Measurements from ENCODE around the gene SLC15A3.

The SLC15A3 gene

DNA sequence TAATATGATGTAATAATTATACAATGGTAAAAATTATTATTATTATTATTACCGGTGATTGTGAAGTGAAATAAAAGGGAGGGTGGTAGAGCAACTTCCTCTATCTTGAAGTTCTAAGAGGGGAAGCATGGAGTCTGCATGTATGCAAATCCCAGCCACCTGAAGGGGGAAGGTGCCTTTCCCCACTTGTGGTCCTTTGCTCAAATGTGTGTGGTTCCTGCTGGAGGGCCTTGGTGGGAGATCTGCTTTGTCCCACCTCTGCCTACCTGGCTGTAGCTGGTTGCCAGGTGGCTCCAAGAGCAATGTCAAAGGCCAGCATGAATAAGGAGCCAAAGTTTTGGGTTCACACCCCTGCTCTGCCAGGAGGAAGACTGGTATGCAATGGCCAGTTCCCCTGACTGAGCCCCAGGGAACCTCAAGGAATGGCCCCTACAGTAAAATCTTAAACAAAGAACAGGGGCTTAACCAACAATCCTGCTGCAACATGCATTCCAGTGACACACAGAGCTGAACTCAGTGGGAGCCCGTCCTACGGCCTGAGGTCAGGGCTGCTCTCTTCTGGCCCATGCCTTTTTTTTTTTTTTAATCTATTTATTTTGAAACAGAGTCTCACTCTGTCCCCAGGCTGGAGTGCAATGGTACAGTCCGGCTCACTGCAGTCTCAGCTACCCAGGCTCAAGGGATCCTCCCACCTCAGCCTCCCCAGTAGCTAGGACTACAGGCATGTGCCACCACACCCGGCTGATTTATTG, 19.2 kb downstream of the SLC15A3 start:
- no peak overlapping the region for H3K4me3 ChIP-seq (ENCODE audit: low read depth, low read length)
- H3K4me1 ChIP-seq, result no peaks in the 10 kb centered on the region
- peaks cover 13% of the 10 kb centered on the region for H3K36me3 ChIP-seq
- no peak for DNase-seq
- TF ChIP-seq, protein P1, sequence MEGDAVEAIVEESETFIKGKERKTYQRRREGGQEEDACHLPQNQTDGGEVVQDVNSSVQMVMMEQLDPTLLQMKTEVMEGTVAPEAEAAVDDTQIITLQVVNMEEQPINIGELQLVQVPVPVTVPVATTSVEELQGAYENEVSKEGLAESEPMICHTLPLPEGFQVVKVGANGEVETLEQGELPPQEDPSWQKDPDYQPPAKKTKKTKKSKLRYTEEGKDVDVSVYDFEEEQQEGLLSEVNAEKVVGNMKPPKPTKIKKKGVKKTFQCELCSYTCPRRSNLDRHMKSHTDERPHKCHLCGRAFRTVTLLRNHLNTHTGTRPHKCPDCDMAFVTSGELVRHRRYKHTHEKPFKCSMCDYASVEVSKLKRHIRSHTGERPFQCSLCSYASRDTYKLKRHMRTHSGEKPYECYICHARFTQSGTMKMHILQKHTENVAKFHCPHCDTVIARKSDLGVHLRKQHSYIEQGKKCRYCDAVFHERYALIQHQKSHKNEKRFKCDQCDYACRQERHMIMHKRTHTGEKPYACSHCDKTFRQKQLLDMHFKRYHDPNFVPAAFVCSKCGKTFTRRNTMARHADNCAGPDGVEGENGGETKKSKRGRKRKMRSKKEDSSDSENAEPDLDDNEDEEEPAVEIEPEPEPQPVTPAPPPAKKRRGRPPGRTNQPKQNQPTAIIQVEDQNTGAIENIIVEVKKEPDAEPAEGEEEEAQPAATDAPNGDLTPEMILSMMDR (IDR thresholded peaks at IDR 0.05; ENCODE audit: low read depth, low read length), result no peak
- H3K9me3 ChIP-seq, result no peaks in the 10 kb centered on the region
- no peaks in the 10 kb centered on the region for H3K27me3 ChIP-seq

DNA sequence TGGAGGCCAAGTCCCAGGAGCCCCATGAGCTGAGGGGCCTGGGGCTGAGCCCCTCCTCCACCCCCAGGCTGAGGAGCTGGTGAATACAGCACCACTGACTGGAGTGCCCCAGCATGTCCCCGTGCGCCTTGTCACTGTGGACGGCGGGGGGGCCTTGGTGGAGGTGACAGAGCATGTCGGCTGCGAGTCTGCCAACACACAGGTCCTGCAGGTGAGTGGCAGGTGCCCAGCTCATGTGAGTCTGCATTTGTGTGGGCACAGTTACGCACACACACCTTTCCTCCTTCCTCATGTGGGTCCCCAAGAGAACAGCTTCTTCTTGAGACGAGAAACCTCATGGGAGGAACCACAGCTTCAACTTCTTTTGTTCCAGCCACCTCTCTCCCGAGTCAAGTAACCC, 20.1 kb downstream of the SLC15A3 start:
- H3K27me3 ChIP-seq, result no peaks in the 10 kb centered on the region
- no peak overlapping the region for H3K4me3 ChIP-seq (ENCODE audit: low read depth, low read length)
- no peaks in the 10 kb centered on the region for H3K4me1 ChIP-seq
- H3K9me3 ChIP-seq, result no peaks in the 10 kb centered on the region
- TF ChIP-seq, protein P1 (IDR thresholded peaks at IDR 0.05; ENCODE audit: low read depth, low read length), result no peak
- H3K36me3 ChIP-seq, result peaks cover 16% of the 10 kb centered on the region
- no peak for DNase-seq

DNA sequence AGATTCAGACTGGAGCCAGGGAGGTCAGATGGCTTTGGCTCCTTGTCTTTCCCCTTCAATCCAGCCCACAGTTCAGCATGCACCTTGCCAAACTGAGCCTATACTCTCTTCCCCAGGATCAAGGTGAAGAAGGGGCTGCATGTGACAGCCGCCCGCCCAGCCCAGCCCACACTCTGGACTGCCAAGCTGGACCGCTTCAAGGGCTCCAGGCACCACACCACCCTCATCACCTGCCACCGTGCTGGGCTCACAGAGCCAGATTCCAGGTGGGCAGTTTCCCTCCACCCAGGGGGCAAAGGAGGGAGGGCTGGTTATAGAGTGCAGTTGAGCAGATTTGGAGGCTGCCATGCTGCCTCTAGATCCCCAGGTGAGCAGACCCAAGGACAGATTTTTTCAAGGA, 21.6 kb downstream of the SLC15A3 start:
- TF ChIP-seq, protein P1 (IDR thresholded peaks at IDR 0.05; ENCODE audit: low read depth, low read length), result no peak
- Histone ChIP-seq H3K4me3 (ENCODE audit: low read depth, low read length) (no peak overlapping the region), H3K27me3 (no peaks in the 10 kb centered on the region), H3K9me3 (no peaks in the 10 kb centered on the region), H3K4me1 (no peaks in the 10 kb centered on the region), H3K36me3 (peaks cover 16% of the 10 kb centered on the region)
- DNase-seq, result no peak

DNA sequence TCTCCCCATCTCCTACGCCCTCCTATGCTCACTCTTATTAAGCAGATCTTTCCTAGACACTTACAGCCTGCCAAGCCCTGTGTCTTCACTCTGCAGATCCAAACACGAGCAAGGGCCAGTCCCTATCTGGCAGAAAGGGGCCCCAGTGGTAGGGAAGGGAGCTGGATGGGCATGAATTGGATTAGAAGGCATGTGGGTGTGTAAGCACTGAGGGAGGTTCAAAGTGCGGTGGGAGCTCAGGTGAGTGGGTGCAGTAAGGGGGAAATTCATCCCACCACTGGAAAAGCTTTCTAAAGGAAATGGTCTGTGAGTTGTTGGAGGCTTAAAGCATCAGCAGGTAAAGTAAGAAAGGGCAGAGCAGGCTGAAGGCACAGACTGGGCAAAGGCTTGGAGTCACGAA, 22.2 kb downstream of the SLC15A3 start:
- Histone ChIP-seq H3K4me1 (no peaks in the 10 kb centered on the region), H3K27me3 (no peaks in the 10 kb centered on the region), H3K4me3 (ENCODE audit: low read depth, low read length) (no peak overlapping the region), H3K9me3 (no peaks in the 10 kb centered on the region), H3K36me3 (peaks cover 14% of the 10 kb centered on the region)
- TF ChIP-seq, protein P1 (IDR thresholded peaks at IDR 0.05; ENCODE audit: low read depth, low read length), result no peak
- no peak for DNase-seq

DNA sequence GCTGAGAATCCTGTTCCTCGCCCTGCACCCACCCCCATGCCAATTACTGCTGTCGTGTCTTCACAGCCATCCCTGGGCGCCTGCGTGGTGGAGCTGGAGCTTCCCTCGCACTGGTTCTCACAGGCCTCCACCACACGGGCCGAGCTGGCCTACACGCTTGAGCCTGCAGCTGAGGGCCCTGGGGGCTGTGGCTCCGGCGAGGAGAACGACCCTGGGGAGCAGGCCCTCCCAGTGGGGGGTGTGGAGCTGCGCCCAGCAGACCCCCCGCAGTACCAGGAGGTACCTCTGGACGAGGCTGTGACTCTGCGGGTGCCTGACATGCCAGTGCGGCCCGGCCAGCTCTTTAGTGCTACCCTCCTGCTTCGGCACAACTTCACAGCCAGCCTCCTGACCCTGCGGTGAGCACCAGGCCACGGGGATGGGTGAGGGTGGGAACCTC, 23.4 kb downstream of the SLC15A3 start:
- Histone ChIP-seq H3K36me3 (peaks cover 14% of the 10 kb centered on the region), H3K4me3 (ENCODE audit: low read depth, low read length) (no peak overlapping the region), H3K4me1 (peaks cover 3% of the 10 kb centered on the region; the same call in 1 of the 2 replicates)

DNA sequence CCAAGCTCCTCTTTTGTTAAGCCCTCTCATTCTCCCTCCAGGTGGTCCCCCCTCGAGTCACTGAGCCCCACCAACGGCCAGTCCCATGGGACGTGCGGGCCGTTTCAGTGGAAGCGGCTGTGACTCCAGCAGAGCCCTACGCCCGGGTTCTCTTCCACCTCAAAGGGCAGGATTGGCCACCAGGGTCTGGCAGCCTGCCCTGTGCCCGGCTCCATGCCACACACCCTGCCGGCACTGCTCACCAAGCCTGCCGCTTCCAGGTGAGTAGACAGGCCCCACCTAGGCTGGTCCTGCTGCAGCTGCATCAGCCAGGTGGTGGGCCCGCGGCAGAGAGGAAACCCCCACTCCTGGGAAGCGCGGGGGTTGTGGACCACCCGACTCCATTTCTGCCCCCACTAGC, 24.4 kb downstream of the SLC15A3 start:
- Histone ChIP-seq H3K9me3 (no peaks in the 10 kb centered on the region), H3K36me3 (peaks cover 14% of the 10 kb centered on the region), H3K27me3 (no peaks in the 10 kb centered on the region), H3K4me3 (ENCODE audit: low read depth, low read length) (no peak overlapping the region), H3K4me1 (peaks cover 3% of the 10 kb centered on the region; the same call in 1 of the 2 replicates)
- TF ChIP-seq, protein P1 (IDR thresholded peaks at IDR 0.05; ENCODE audit: low read depth, low read length), result no peak
- DNase-seq, result no peak

More for the DNA sequence above, 23.4 kb downstream of the SLC15A3 start:
- DNase-seq, result no peak
- H3K27me3 ChIP-seq, result no peaks in the 10 kb centered on the region
- TF ChIP-seq, protein P1 (IDR thresholded peaks at IDR 0.05; ENCODE audit: low read depth, low read length), result no peak
- no peaks in the 10 kb centered on the region for H3K9me3 ChIP-seq

Measured in BE2C (cell line).